ENCODE data around the gene FAM20C.

FAM20C gene

DNA sequence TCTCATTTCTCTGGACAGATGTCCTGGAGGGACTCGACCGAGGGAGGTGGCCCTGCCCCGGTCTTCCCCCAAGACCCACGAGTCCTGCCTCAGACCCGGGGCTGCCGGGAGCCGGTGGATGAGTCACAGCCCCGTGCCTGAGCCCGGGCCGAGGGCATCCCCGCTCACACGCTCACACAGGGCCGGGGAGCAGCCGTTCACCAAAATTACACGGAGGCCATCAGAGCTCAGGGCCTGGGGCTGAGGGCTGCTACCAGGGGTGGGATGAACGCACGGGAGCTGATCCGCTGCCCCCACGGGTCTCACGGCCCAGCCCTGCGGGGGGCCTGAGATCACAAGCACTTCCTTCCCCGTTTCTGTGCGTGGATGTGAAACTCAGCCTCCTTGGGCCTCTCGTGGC, 17.5 kb downstream of the FAM20C start:
- DNase-seq (ENCODE audit: low read depth in 2 of 2) = no peak

DNA sequence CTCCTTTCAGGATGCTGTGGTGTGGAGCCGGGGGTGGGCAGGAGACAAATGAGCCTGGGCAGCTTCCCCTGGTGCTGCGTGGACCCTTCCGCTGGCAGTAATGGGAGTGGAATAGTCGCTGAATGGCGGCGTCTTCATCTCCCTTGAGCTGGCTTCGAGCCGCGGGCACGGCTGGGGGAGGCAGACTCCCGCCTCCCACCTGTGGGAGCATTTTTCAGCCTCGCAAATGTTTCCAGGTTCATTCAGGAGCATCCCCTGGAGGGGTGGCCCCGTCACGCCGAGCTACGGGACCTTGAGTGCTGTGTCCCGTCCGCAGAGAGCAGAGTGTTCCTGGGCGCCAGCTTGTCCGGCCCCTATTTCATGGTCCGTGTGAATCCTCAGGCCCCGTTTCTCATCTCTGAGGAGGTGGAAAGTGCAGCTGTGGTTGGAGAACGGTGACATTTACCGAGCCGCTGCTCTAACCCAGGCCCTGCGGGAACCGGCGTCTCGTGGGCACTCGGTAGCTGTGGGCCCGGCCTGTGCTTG, 18.1 kb downstream of the FAM20C start:
- no peak for DNase-seq (ENCODE audit: low read depth in 2 of 2)

DNA sequence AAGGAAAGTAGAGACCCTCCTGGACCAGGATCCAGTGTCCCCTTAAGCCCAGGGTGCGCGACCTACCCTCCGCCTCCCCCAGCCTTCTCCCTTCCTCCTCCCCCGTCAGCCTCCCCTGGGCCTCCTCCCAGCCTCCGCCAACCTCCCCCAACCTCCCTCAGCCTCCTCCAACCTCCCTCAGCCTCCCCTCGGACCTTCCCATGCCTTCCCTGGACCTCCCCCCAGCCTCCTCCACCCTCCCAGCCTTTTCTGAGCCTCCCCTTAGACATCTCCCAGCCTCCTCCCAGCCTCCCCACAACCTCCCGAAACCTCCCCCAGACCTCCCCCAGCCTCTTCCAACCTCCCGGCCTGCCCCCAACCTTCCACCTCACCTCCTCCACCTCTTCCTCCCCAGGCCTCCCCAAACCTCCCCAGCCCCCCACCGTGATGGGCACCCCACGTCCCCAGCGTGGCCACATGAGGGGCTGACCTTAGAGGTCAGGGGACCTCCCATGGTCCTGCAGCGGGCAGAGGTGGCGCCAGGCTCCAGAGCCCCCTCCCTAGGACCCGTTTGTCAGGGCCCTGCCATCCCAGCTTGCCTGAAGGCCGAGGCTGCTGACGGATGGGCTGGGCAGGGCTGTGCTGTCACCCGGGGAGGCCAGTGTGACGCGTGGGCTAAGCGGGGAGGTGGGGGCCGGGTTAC, 18.8 kb downstream of the FAM20C start:
- no peak for DNase-seq (ENCODE audit: low read depth in 2 of 2)

DNA sequence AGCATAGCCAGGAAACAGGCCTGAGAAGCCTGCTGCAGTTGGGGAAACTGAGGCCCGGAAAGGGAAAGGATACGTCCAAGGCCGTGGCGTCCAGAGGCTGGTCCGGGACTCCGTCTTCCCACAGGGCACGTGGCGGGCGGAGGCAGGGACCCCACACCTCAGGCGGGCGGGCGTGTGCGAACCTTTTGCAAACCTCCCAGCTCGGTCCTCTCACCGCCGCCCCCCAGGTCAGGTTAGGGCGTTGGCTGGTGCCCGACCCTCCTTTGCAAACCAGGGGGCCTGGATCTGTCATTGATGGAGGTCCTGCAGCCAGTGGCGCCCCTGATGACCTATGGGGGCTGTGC, 19.3 kb downstream of the FAM20C start:
- DNase-seq (ENCODE audit: low read depth in 2 of 2) = no peak

DNA sequence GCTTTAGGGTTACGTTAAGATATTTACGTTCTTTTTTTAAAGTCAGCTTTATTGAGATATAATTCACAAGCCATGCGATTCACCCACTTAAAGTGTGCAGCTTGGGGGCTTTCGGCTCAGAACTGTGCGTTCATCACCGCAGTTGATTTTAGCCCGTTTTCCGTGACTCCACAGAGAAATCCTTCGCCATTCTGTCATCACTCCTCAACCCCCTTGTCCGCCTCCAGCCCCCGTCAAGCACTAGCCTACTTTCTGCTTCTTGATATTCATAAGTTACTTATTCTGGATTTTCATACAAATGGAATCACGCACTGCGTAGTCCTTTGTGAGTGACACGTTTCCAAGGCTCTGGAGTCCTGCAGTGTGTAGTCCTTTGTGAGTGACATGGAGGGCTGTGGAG, 20.4 kb downstream of the FAM20C start:
- no peak for DNase-seq (ENCODE audit: low read depth in 2 of 2)

DNA sequence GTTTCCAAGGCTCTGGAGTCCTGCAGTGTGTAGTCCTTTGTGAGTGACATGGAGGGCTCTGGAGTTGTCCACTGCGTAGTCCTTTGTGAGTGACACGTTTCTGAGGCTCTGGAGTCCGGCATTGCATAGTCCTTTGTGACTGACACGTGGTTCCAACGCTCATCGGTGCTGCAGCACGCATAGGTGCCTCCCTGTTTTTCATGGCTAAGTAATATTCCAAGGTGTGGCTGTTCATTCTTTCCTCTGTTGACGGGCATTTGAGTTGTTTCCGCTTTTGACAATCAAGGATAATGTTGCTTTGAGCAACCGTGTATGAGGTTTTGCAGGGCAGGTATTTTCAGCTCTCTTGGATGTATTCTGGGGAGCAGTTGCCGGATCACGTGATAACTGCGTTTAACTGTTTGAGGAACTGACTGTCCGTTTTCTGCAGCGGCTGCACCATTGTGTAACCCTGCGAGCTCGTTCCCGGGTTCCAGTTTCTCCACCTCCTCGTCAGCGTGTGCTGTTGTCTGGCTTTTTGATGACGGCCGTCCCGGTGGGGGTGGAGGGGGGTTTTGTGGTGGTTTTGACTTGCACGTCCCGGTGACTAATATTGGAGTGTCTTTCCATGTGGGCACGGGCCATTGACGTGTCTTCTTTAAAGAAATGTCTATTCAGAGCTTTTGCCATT, 21.1 kb downstream of the FAM20C start:
- no peak for DNase-seq (ENCODE audit: low read depth in 2 of 2)

DNA sequence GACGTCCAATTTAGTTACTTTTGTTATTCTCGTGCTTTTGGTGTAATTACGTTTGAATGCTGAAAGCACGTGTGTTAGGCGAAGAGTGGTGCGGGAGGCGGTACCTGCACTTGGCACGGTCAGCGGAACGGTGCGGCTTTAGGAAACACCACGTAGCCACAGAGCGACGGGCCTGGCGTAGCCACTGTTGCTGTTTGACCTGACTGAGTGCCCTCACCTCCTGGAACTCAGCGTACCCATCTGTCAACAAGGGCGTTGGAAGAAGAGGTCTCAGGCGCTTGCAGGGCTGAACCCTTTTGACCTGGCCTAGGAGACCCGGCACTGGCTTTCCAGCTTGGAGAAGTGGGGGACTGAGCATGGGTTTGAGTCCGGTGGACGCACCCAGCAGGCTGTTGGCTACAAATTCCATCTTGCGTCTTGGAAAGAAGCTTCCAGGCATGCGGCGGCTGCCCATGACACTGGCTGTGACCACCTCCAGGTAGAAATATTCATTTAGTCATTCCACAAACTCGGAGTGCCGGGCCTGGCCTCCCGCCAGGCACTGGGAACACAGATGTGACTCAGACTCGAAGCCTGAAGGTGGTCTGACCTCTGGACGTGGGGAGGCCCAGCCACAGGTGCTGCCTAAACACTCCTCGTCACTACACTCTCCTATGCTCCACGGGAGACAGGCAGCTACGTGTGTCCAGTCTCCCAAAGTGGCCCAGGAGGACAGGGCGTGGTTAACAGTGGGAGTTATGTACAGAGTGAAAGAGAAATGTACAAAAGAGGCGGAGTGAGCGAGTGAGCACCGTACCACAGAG, 22.2 kb downstream of the FAM20C start:
- no peak for DNase-seq (ENCODE audit: low read depth in 2 of 2)

DNA sequence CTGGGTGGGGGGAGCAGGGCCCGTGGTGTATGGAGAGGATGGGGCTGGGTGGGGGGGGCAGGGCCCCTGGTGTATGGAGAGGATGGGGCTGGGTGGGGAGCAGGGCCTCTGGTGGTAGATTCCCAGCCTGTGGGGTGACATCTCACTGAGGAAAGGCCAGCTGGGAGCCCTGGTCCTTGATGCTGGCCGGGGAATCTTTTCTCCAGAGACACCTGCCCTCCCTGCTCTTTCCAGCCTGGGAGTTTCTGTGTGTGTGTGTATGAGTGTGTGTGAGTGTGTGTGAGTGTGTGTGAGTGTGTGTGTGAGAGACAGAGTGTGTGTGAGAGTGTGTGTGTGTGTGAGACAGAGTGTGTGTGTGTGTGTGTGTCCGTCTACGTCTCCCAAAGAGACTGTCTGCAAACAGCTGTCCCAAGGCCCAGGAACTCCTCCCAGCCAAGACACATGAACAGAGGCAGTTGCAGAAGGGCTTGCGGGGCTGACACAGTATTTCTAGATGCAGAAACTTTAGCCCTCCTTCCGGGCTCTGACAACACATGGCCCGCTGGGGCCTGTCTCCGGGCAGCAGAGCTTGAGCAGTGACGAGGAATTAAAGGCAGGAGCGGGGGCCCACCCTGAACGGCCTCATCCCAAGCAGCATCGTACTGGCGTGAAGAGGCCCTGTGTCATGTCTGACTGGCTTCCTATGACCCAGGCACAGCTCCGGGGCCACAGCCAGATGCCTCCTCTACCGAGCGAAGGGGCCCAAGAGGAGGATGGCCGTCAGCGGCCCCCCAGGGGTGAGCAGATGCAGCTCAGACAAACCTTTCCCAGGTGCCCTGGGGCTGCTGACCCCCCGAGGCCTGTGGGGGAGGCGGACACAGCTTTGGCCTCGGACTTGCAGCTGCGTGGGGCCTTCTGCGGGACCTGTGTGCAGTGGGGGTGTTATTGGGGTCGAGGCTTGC, 24.3 kb downstream of the FAM20C start:
- no peak for DNase-seq (ENCODE audit: low read depth in 2 of 2)

DNA sequence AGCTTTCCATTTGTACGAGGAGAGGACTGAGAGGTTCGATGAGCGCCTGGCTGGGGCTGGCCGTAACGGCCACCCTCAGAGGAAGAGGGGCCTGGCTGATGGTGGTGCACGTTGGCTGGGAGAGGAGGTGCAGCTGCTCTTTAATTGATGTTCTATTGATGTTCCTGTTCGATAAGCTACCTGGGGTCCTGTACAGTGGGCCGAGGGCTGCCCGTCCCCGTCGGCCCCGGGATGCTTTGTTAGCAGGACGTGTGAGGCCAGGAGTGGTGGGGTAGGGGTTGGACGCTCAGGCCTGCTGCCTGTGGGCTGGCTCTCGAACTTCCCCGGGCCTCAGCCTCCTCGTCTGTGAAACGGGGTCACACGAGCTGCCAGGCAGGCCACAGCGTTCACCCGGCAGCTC, 25.4 kb downstream of the FAM20C start:
- DNase-seq (ENCODE audit: low read depth in 2 of 2) = no peak

DNA sequence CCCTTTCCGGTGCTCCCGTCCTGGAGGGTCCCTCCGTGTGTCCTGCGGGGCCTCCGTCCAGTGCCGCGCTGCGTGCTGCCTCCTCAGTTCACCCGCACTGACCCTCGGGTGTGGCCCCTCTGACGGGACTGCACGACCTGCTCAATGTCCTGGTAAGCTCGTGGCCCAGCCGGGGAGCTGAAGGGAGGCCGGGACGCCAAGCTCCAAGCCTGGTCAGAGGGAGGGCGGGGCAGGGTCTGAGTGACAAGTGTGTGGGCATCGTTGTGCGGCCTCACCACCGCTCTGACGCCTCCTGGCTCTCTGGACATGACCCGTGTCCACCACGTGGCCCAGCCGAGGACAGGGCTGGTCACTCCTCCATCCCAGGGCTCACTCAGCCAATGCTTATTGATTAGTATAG, 25.9 kb downstream of the FAM20C start:
- DNase-seq (ENCODE audit: low read depth in 2 of 2) = no peak

DNA sequence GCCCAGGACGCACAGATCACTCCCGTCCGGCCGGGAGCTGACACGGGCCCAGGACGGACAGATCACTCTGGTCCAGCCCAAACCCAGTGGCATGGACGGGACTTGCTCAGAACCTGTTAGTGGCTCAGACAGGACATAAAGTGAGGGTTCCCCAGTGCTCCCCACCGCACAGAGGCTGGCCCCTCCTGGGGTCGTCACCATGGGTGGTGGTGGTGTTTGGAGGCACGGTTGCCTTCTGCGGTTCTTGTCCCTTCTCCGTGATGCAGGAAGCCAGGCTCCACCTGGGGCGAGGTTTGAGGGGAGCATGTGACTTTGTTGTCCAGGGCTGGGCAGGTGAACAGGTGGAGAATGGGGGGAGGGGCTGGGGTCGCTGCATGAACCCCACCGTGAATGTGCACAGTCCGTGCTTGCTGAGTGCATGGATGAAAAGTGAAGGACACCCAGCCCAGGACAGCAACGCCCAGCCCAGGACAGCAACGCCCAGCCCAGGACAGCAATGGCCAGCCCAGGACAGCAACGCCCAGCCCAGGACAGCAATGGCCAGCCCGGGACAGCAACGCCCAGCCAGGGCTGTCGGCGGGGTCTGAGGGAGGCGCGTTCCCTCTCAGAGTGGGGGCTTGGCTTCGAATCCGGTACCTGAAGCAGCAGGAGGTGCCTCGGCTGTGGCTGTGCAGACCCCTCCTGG, 26.7 kb downstream of the FAM20C start:
- no peak for DNase-seq (ENCODE audit: low read depth in 2 of 2)

DNA sequence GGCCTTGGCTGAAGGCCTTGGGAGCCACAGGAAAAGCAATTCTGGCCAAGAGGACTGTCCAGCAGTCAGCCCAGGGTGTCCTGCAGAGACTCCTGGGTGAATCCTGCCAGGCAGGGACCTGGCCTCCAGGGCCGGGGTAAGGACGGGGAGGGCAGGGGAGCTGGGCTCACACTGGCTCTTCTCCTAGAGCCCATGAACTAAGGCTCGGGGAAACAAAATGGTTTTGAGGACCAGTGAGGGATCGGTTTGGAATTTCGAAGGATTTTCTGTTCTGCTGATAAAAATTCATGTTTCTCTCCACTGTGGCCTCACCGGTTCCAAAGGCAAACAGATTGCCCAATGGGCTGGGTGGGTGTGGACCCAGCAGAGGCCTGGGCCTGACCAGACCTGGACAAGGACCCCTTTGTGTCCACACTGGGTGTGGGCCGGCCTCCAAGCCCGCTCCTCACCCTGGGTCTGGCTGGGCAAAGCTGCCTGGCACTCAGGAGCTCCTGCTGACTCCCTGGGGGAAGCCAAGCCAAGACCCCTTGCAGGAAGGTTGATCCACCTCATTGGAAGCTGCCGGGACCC, 27.3 kb downstream of the FAM20C start:
- no peak for DNase-seq (ENCODE audit: low read depth in 2 of 2)

DNA sequence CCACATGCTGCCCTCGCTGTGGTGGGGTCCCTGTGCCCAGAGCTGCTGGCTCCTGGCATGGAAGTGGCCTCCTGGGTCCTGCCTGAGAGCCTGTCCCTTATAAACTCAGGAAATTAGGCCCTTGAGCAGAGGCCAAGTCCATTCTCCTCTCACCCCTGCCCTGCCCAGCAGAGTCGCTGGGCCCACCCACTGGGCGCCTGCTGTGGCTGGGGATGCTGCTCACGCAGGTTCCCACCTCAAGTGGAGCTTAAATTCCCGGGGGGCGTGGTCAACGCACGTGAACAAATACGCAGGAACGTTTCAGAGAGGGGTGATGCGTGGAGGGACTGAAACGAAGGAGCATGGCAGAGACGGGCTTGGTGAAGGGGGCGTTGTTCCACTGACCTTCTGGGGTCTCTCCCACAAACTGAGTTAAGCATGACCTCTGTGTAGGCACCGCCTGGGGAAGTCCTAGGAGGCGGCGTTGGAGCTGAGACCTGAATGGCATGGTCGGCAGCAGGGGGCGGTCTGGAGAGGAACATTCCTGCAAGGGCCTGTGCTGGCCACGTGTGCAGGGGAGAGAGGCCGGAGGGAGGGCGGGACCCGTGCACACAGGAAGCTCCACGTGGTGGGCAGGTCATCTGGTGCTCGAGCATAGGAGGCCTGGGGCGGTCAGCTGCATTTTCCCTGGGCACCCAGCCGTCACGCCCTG, 27.9 kb downstream of the FAM20C start:
- DNase-seq (ENCODE audit: low read depth in 2 of 2) = no peak

DNA sequence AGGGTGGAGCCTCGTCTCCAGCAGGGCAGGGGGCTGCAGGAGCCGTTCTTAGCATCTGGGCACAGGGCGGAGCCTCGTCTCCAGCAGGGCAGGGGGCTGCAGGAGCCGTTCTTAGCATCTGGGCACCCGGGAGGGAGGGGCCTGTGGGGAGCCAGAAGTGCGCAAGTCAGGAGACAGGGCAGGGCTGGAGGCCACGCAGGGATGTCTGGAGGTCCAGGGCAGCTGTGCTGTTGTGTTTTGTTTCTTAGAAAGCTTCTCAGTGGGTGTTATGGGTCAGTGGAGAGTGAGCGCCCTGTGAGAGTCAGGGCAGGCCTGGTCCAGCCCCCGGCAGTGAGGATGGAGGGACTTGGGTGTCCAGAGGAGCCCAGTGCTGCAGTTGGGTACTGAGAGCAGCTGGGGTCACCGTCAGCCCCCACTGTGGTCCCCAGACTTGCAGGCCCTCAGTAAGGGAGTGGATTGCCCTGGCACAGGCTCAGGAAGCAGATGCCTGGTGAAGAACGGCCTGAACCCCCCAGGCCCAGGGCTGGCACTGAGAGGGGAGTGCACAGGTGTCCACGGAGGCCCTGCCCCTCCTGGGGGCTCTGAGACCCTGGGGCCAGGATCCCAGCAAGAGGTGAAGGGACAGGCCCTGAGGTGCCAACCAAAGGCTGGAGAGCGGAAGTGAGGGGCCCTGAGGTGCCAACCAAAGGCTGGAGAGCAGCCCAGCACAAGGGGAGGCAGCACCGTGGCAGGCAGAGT, 29.8 kb downstream of the FAM20C start:
- DNase-seq (ENCODE audit: low read depth in 2 of 2) = no peak

DNA sequence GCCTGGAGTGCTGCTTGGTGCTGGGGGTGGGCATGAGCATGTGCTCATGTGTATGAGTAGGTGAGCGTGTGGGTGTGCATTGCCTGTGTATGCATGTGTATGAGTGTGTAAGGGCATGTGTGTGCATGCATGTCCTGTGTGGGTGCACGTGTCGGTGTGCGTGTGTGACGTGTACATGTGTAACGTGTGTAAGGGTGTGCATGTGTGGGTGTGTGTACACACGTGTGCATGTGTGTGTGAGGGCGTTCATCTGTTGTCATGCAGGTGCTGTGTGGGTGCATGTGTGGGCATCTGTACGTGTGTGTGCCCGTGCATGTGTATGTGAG, 30.3 kb downstream of the FAM20C start:
- DNase-seq (ENCODE audit: low read depth in 2 of 2) = no peak

DNA sequence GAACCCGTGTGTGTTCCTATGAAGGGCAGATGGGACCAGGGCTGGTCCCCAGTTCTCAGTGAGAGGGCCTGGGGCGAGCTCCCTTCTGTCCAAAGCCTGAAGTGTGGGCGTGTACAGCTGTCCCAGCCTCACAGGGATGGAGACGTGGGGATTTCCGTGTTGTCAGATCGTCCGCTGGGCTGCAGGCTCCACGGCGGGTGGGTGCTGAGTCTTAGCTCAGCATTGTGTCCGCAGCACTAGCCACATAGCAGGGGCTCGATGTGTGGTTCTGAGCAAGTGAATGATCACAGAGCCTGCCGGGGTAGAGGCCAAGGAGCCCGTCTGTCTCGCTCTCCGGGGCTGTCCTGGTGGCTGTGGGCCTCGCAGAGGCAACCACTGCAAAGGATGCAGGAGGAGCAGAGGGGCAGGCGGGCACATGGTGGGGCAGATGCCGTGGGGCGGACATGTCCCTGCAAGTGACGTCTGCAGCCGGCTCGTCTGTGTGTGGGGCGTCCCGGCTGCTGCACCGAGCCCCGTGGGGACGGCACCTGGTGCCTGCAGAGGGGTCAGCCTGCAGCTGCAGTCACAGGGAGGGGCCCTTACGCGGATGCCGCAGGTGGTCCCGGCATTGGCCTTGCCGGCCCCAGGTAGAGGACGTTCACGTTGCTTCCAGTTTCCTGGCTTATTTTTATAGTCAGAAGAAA, 30.9 kb downstream of the FAM20C start:
- no peak for DNase-seq (ENCODE audit: low read depth in 2 of 2)

DNA sequence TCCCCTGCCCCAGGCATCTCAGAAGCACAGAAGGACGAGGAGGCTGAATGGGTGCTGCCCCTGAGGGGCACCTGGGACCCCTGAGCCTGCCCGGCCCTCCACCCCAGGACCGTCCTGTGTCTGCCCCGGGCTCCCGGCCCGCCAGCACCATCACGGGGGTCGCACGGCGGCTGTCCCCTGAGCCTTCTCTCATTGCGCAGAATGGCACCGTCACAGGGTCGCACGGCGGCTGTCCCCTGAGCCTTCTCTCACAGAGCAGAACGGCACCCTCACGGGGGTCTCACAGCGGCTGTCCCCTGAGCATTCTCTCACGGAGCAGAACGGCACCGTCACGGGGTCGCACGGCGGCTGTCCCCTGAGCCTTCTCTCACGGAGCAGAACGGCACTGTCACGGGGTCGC, 31.5 kb downstream of the FAM20C start:
- DNase-seq (ENCODE audit: low read depth in 2 of 2) = no peak

DNA sequence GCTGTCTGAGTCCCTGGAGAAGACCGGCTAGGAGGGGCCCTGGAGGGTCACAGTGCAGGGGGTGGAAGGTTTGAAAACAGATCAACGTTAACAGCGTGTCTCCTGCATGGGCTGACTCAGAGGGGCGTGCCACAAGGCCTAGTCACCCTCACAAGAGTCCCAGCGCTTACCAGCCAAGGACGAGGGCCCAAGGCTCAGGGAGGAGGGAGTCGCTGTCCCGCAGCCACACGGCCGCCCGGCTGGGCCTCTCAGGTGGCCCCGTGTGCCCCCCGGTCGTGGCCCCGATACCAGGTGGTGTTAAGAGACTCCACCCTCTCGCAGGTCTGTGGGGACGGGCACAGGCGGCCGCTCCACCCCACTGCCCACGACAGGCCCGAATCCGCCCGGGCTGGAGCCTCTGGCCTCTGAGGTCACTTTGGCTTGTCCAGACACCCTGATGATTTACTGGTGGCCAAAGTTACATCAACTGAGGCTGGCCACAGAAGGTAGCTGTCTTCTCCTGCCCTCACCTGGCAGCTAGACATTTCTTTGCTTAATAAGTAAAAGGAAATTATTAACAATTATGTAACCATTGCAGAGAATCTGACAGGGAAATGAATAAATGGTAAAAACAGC, 34.0 kb downstream of the FAM20C start:
- no peak for DNase-seq (ENCODE audit: low read depth in 2 of 2)

DNA sequence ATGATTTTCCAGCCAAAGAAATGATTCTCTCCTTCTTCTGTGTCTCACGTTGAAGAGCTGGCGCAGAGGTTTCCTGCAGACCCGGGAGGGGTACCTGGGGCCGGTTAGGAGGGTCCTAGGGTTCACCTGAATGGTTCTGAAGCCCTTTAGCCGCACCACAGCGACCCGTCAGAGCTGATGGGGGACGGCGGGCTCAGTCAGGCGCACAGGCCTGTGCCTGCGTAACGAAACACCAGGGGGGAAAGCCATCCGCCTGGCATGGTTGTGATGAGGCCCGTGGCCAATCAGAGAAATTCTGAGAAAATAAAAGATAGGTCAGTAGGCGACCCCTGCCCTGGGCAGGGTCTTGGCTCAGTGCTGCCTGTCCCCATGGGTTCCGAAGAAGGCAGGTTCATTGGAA, 35.6 kb downstream of the FAM20C start:
- DNase-seq (ENCODE audit: low read depth in 2 of 2) = no peak

Measured in activated CD4-positive, alpha-beta T cell treated with anti-CD3 and anti-CD28 coated beads for 24 hours (primary cell).